RWPE2 (cell line): ENCODE data around the gene PEA15.

ENCODE experiments used
- ATAC-seq: fragments of 200-7000 bp; cut with Tn5 transposase; 3 replicates; pipeline ENCODE4 v1.9.1; 2021; ENCODE audit warnings: low read depth
- DNase-seq: peaks from one replicate; pipeline ENCODE4 v3.0.0-alpha.2; 2020; ENCODE audit warnings: low spot score
- H3K27ac ChIP-seq: fragments of 450-650 bp; 2 replicates; pipeline ENCODE4 v1.5.1; 2017; ENCODE audit warnings: mild to moderate bottlenecking; ENCODE audit not compliant: poor library complexity, severe bottlenecking
- H3K27me3 ChIP-seq: fragments of 250-450 bp; sonication (Bioruptor Pico); 2 replicates; pipeline ENCODE4 v1.5.1; 2021; ENCODE audit warnings: mild to moderate bottlenecking, moderate library complexity; ENCODE audit not compliant: insufficient read depth, poor library complexity, severe bottlenecking
- H3K36me3 ChIP-seq: fragments of 250-450 bp; sonication (Bioruptor Pico); 2 replicates; pipeline ENCODE4 v1.5.1; 2020; ENCODE audit warnings: low read depth, mild to moderate bottlenecking, moderate library complexity
- H3K4me1 ChIP-seq: fragments of 250-450 bp; sonication (Bioruptor Pico); 2 replicates; pipeline ENCODE4 v1.5.1; 2021; ENCODE audit warnings: mild to moderate bottlenecking, moderate library complexity; ENCODE audit not compliant: insufficient read depth, poor library complexity, severe bottlenecking
- H3K4me3 ChIP-seq: fragments of 250-450 bp; sonication (Bioruptor Pico); 2 replicates; pipeline ENCODE4 v1.5.1; 2021; ENCODE audit warnings: mild to moderate bottlenecking, moderate library complexity; ENCODE audit not compliant: severe bottlenecking
- H3K9me3 ChIP-seq: fragments of 250-450 bp; sonication (Bioruptor Pico); 2 replicates; pipeline ENCODE4 v1.5.1; 2021; ENCODE audit warnings: mild to moderate bottlenecking, moderate library complexity; ENCODE audit not compliant: severe bottlenecking
- CTCF ChIP-seq: fragments of 450-650 bp; IDR thresholded peaks from one replicate; pipeline ENCODE4 v1.5.1; 2017; ENCODE audit warnings: mild to moderate bottlenecking, moderate library complexity; ENCODE audit not compliant: poor library complexity, severe bottlenecking

PEA15 gene

GRCh38 chr1:160228431-160228830 is 23.2 kb downstream of the PEA15 start:
- no peak for TF ChIP-seq CTCF
- ATAC-seq (no peak), DNase-seq (no peak)
- no peak overlapping the region for H3K27ac ChIP-seq
- H3K27me3 ChIP-seq = no peaks in the 10 kb centered on the region
- H3K9me3 ChIP-seq = no peaks in the 10 kb centered on the region
- no peaks in the 10 kb centered on the region for H3K4me1 ChIP-seq
- no peak overlapping the region for H3K4me3 ChIP-seq
- peaks cover 69% of the 10 kb centered on the region for H3K36me3 ChIP-seq

GRCh38 chr1:160232911-160233310 is 27.7 kb downstream of the PEA15 start:
- no peak for ATAC-seq
- Histone ChIP-seq H3K4me1 (no peaks in the 10 kb centered on the region), H3K9me3 (no peaks in the 10 kb centered on the region), H3K4me3 (no peak overlapping the region), H3K27me3 (no peaks in the 10 kb centered on the region), H3K27ac (no peak overlapping the region), H3K36me3 (peaks cover 71% of the 10 kb centered on the region)
- no peak for TF ChIP-seq CTCF
- no peak for DNase-seq

- Histone ChIP-seq H3K27me3 (no peaks in the 10 kb centered on the region), H3K27ac (no peak overlapping the region), H3K4me3 (no peak overlapping the region), H3K9me3 (no peaks in the 10 kb centered on the region), H3K4me1 (no peaks in the 10 kb centered on the region), H3K36me3 (peaks cover 70% of the 10 kb centered on the region)
- DNase-seq = no peak
- no peak for TF ChIP-seq CTCF
- no peak for ATAC-seq
Measured at GRCh38 chr1:160236806-160237205, 31.6 kb downstream of the PEA15 start.

GRCh38 chr1:160237558-160237957 is 32.4 kb downstream of the PEA15 start:
- Histone ChIP-seq H3K36me3 (peaks cover 70% of the 10 kb centered on the region), H3K4me1 (no peaks in the 10 kb centered on the region), H3K9me3 (no peaks in the 10 kb centered on the region), H3K27ac (no peak overlapping the region), H3K4me3 (no peak overlapping the region), H3K27me3 (no peaks in the 10 kb centered on the region)
- DNase-seq (no peak), ATAC-seq (no peak)
- no peak for TF ChIP-seq CTCF

GRCh38 chr1:160238408-160238807 is 33.2 kb downstream of the PEA15 start:
- H3K27ac ChIP-seq = no peak overlapping the region
- no peaks in the 10 kb centered on the region for H3K4me1 ChIP-seq
- TF ChIP-seq CTCF = no peak
- H3K27me3 ChIP-seq = no peaks in the 10 kb centered on the region
- no peaks in the 10 kb centered on the region for H3K9me3 ChIP-seq
- no peak for ATAC-seq
- peaks cover 75% of the 10 kb centered on the region for H3K36me3 ChIP-seq
- DNase-seq = no peak
- no peak overlapping the region for H3K4me3 ChIP-seq
